ENCODE results near the gene NPB.

- TF ChIP-seq GATA2 (IDR thresholded peaks at IDR 0.05; ENCODE audit: low read depth, low read length) = no peak
- no peak for TF ChIP-seq GATA3 (IDR thresholded peaks at IDR 0.05; ENCODE audit: low read depth, low read length)
Observed at GRCh38 chr17:81935709-81936084, 33.7 kb downstream of the NPB start.

Data from SH-SY5Y (cell line).